RWPE2 (cell line): Measurements from ENCODE around the gene SERPINB12.

Source experiments
- ATAC-seq: fragments of 200-7000 bp; cut with Tn5 transposase; 3 replicates; pipeline ENCODE4 v1.9.1; 2021; ENCODE audit warnings: low read depth
- DNase-seq: peaks from one replicate; pipeline ENCODE4 v3.0.0-alpha.2; 2020; ENCODE audit warnings: low spot score
- H3K27ac ChIP-seq: fragments of 450-650 bp; 2 replicates; pipeline ENCODE4 v1.5.1; 2017; ENCODE audit warnings: mild to moderate bottlenecking; ENCODE audit not compliant: poor library complexity, severe bottlenecking
- H3K27me3 ChIP-seq: fragments of 250-450 bp; sonication (Bioruptor Pico); 2 replicates; pipeline ENCODE4 v1.5.1; 2021; ENCODE audit warnings: mild to moderate bottlenecking, moderate library complexity; ENCODE audit not compliant: insufficient read depth, poor library complexity, severe bottlenecking
- H3K36me3 ChIP-seq: fragments of 250-450 bp; sonication (Bioruptor Pico); 2 replicates; pipeline ENCODE4 v1.5.1; 2020; ENCODE audit warnings: low read depth, mild to moderate bottlenecking, moderate library complexity
- H3K4me1 ChIP-seq: fragments of 250-450 bp; sonication (Bioruptor Pico); 2 replicates; pipeline ENCODE4 v1.5.1; 2021; ENCODE audit warnings: mild to moderate bottlenecking, moderate library complexity; ENCODE audit not compliant: insufficient read depth, poor library complexity, severe bottlenecking
- H3K4me3 ChIP-seq: fragments of 250-450 bp; sonication (Bioruptor Pico); 2 replicates; pipeline ENCODE4 v1.5.1; 2021; ENCODE audit warnings: mild to moderate bottlenecking, moderate library complexity; ENCODE audit not compliant: severe bottlenecking
- H3K9me3 ChIP-seq: fragments of 250-450 bp; sonication (Bioruptor Pico); 2 replicates; pipeline ENCODE4 v1.5.1; 2021; ENCODE audit warnings: mild to moderate bottlenecking, moderate library complexity; ENCODE audit not compliant: severe bottlenecking
- CTCF ChIP-seq: fragments of 450-650 bp; IDR thresholded peaks from one replicate; pipeline ENCODE4 v1.5.1; 2017; ENCODE audit warnings: mild to moderate bottlenecking, moderate library complexity; ENCODE audit not compliant: poor library complexity, severe bottlenecking

Gene SERPINB12

DNA sequence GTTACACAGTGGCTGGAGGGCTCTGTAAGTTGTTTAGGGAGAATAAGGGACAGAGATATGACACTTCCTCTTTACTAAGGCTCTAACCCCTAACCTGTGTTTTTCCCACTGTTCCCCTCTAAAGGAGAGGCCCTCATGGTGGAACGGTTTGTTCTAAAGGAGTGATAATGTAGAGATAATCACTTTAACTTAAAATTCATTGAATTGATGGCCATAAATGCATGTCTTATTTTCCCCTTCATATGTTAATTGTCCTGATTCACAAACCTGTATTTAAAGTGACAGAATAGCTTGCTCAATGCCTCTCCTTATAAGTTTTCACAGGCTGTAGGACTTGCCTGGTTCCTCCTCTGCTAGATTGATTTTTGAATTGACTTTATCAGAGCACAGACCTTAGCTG lies at the start of gene SERPINB12:
SERPINB12 (plus strand) TSS at position 301 of the 400 bp plus-strand sequence. CDS start 13,791 bp downstream, outside the sequence.
- Histone ChIP-seq H3K27me3 (no peaks in the 10 kb centered on the region), H3K27ac (no peak within 1 kb of the TSS), H3K4me3 (no peak within 1 kb of the TSS), H3K4me1 (no peaks in the 10 kb centered on the region), H3K9me3 (no peaks in the 10 kb centered on the region), H3K36me3 (no peaks in the 10 kb centered on the region)
- no peak for TF ChIP-seq CTCF
- no peak for DNase-seq
- ATAC-seq = no peak

DNA sequence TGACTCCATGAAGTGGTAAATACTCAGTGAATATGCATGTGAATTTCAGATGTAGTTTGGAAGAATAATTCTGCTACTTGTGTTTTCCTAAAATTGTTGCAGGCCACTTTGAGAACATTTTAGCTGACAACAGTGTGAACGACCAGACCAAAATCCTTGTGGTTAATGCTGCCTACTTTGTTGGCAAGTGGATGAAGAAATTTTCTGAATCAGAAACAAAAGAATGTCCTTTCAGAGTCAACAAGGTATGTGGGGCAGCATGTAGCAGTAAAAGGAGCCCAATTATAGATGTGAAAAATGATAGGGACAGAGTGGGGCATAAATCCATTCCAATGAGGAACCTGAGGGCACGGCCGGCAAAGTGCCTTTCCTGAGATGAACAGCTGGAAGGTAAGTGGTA lies 49.3 kb upstream of the SERPINB12 start:
- DNase-seq (no peak), ATAC-seq (no peak)
- no peaks in the 10 kb centered on the region for H3K4me1 ChIP-seq
- H3K9me3 ChIP-seq = no peaks in the 10 kb centered on the region
- no peak overlapping the region for H3K4me3 ChIP-seq
- peak overlapping the region; percentile 9 for H3K27ac ChIP-seq
- no peak for TF ChIP-seq CTCF
- H3K36me3 ChIP-seq = peaks cover 98% of the 10 kb centered on the region
- no peaks in the 10 kb centered on the region for H3K27me3 ChIP-seq

- no peak for ATAC-seq
- no peak for DNase-seq
- no peak overlapping the region for H3K4me3 ChIP-seq
- H3K4me1 ChIP-seq = no peaks in the 10 kb centered on the region
- H3K27ac ChIP-seq = no peak overlapping the region
- no peaks in the 10 kb centered on the region for H3K9me3 ChIP-seq
- TF ChIP-seq CTCF = no peak
- H3K27me3 ChIP-seq = no peaks in the 10 kb centered on the region
- peaks cover 98% of the 10 kb centered on the region for H3K36me3 ChIP-seq
Measured at GRCh38 chr18:63495675-63496074, 46.5 kb upstream of the SERPINB12 start.

GRCh38 chr18:63505566-63506335 lies 36.4 kb upstream of the SERPINB12 start:
- H3K27me3 ChIP-seq = no peaks in the 10 kb centered on the region
- no peaks in the 10 kb centered on the region for H3K9me3 ChIP-seq
- H3K4me3 ChIP-seq = no peak overlapping the region
- peak; percentile 85 for TF ChIP-seq CTCF
- peaks cover 39% of the 10 kb centered on the region for H3K36me3 ChIP-seq
- H3K27ac ChIP-seq = peak overlapping the region; percentile 30
- ATAC-seq = peak; percentile 71
- no peaks in the 10 kb centered on the region for H3K4me1 ChIP-seq
- no peak for DNase-seq

DNA sequence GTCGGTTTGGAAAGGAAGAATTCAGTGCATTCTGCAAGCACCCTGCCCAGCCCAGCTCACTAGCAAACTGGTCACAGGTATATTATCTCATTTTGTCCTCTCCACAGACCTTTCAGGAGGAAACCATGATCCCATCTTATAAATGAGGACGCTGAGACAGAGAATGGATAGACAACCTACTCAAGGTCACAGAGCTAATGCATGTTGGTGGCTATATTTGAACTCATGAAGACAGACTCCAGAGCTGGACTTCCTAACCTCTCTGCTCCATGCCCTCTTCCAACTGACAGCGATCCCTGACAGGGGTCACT lies 35.9 kb upstream of the SERPINB12 start:
- H3K4me3 ChIP-seq = no peak overlapping the region
- peaks cover 36% of the 10 kb centered on the region for H3K36me3 ChIP-seq
- H3K4me1 ChIP-seq = no peaks in the 10 kb centered on the region
- H3K27me3 ChIP-seq = no peaks in the 10 kb centered on the region
- no peaks in the 10 kb centered on the region for H3K9me3 ChIP-seq
- peak; percentile 55 for TF ChIP-seq CTCF
- DNase-seq = no peak
- no peak; the same call in 2 of the 3 replicates for ATAC-seq
- H3K27ac ChIP-seq = peak overlapping the region; percentile 30
